ENCODE measurements around the gene TUBB4A.
A peak's percentile ranks its signal among the peaks of the same experiment; 100 is the strongest.
"Not testable (repeated sequence)": the region's sequence is repeated elsewhere in the genome, so short reads cannot be mapped to it uniquely, and the experiment has no call there.

TUBB4A gene
- long read RNA-seq, donor 1, partial matches to known transcripts, result 0 of 3 reads
- long read RNA-seq, donor 1, other reads (novel, unspliced or antisense), result 0 of 3 reads
- long read RNA-seq, donor 2, transcript TUBB4A-201 (4 exons, 2,552 nt), result major isoform, 13 of 13 reads
- long read RNA-seq, donor 2, partial matches to known transcripts, result 0 of 13 reads
- long read RNA-seq, donor 2, other reads (novel, unspliced or antisense), result 0 of 13 reads
- long read RNA-seq, donor 3, transcript TUBB4A-201 (4 exons, 2,552 nt), result major isoform, 10 of 10 reads
- long read RNA-seq, donor 3, partial matches to known transcripts, result 0 of 10 reads
- long read RNA-seq, donor 3, other reads (novel, unspliced or antisense), result 0 of 10 reads
- long read RNA-seq, donor 4, transcript TUBB4A-201 (4 exons, 2,552 nt), result major isoform, 12 of 13 reads
- long read RNA-seq, donor 4, partial matches to known transcripts, result 0 of 13 reads
- long read RNA-seq, donor 4, other reads (novel, unspliced or antisense), result 0 of 13 reads
- long read RNA-seq, donor 5, transcript TUBB4A-201 (4 exons, 2,552 nt), result major isoform, 13 of 14 reads
- long read RNA-seq, donor 5, partial matches to known transcripts, result 0 of 14 reads
- long read RNA-seq, donor 5, other reads (novel, unspliced or antisense), result 0 of 14 reads
- long read RNA-seq, donor 6, transcript TUBB4A-201 (4 exons, 2,552 nt), result major isoform, 17 of 19 reads
- long read RNA-seq, donor 6, partial matches to known transcripts, result 0 of 19 reads
- long read RNA-seq, donor 6, other reads (novel, unspliced or antisense), result 0 of 19 reads
- long read RNA-seq, donor 7, result 0 reads
- long read RNA-seq, donor 8, transcript TUBB4A-201 (4 exons, 2,552 nt), result major isoform, 8 of 9 reads
- long read RNA-seq, donor 8, partial matches to known transcripts, result 0 of 9 reads
- long read RNA-seq, donor 8, other reads (novel, unspliced or antisense), result 0 of 9 reads

GRCh38 chr19:6501740-6502648, at the start of gene TUBB4A:
TSS of gene TUBB4A (minus strand) at chr19:6502309. CDS start at chr19:6502212, 97 bp downstream.
- DNase-seq, result peak; percentile 65

- no peak for DNase-seq
These were observed 49.0 kb upstream of the TUBB4A start for GRCh38 chr19:6551091-6551490.

- not testable (repeated sequence) for DNase-seq
These were observed 48.6 kb upstream of the TUBB4A start for GRCh38 chr19:6550679-6551078.

- no peak for DNase-seq
These were observed 41.8 kb upstream of the TUBB4A start for GRCh38 chr19:6543866-6544347.

- DNase-seq, result no peak
These were observed 39.0 kb upstream of the TUBB4A start for GRCh38 chr19:6540918-6541689.

GRCh38 chr19:6539514-6539913, 37.4 kb upstream of the TUBB4A start:
- DNase-seq, result no peak

- no peak for DNase-seq
These were observed 33.5 kb upstream of the TUBB4A start for GRCh38 chr19:6535558-6536137.

- DNase-seq, result peak; percentile 62
These were observed 32.5 kb upstream of the TUBB4A start for GRCh38 chr19:6534451-6535093.

GRCh38 chr19:6533746-6534418, 31.8 kb upstream of the TUBB4A start:
- no peak for DNase-seq

GRCh38 chr19:6533000-6533328, 30.9 kb upstream of the TUBB4A start:
- DNase-seq, result no peak

GRCh38 chr19:6532244-6532999, 30.3 kb upstream of the TUBB4A start:
- DNase-seq, result no peak

- DNase-seq, result no peak
These were observed 29.8 kb upstream of the TUBB4A start for GRCh38 chr19:6531956-6532243.

- DNase-seq, result no peak
These were observed 29.2 kb upstream of the TUBB4A start for GRCh38 chr19:6531163-6531955.

- DNase-seq, result peak; percentile 89
These were observed 28.5 kb upstream of the TUBB4A start, which contains the start of gene TNFSF9 for GRCh38 chr19:6530386-6531162. TSS of gene TNFSF9 (plus strand) at chr19:6531026. CDS start at chr19:6531037, 11 bp downstream.

- no peak for DNase-seq
These were observed 27.9 kb upstream of the TUBB4A start for GRCh38 chr19:6529937-6530385.

- DNase-seq, result no peak
These were observed 27.2 kb upstream of the TUBB4A start for GRCh38 chr19:6529351-6529750.

- no peak for DNase-seq
These were observed 26.5 kb upstream of the TUBB4A start for GRCh38 chr19:6528544-6529121.
